ENCODE results near the gene STK26.

Gene STK26

DNA sequence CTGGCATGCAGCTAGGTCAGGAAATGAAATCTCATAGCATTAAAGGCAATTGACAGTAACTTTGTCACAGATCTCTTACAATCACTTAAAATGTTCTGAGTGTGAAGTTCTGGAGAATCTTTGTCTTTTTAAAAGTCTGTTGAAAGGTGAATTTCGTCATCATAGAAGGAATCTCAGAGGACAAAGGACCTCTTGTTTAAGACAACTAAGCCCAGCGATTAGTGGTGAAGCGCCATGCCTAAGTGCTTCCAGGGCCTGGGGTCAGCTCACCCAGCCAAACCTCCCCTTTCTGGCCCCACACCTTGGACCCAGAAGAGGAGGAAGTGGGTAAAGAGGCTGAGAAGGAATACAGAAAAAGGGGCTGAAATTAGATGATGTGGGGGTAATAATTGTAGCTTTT, 96.2 kb downstream of the STK26 start:
- Histone ChIP-seq H3K36me3 (ENCODE audit: control insufficient read depth, low read length) (no peaks in the 10 kb centered on the region), H3K4me3 (ENCODE audit: low read length) (no peak overlapping the region), H3K9me2 (replicated peaks; ENCODE audit: control insufficient read depth, low read length) (no peaks in the 10 kb centered on the region), H4K20me1 (ENCODE audit: control insufficient read depth, insufficient read depth, low read depth, low read length) (no peaks in the 10 kb centered on the region), H3K4me2 (ENCODE audit: low read length) (no peak overlapping the region), H3K27me3 (ENCODE audit: control insufficient read depth, low read length) (no peaks in the 10 kb centered on the region), H3K9me3 (ENCODE audit: control insufficient read depth, insufficient read depth, low read length) (no peaks in the 10 kb centered on the region), H3K27ac (ENCODE audit: low read depth, low read length) (no peak overlapping the region), H3K4me1 (ENCODE audit: control insufficient read depth, low read length) (no peaks in the 10 kb centered on the region), H3K79me2 (ENCODE audit: control insufficient read depth, low read length) (no peaks in the 10 kb centered on the region), H3F3A (ENCODE audit: control insufficient read depth, insufficient read depth) (no peaks in the 10 kb centered on the region)
- TF ChIP-seq, protein P1, sequence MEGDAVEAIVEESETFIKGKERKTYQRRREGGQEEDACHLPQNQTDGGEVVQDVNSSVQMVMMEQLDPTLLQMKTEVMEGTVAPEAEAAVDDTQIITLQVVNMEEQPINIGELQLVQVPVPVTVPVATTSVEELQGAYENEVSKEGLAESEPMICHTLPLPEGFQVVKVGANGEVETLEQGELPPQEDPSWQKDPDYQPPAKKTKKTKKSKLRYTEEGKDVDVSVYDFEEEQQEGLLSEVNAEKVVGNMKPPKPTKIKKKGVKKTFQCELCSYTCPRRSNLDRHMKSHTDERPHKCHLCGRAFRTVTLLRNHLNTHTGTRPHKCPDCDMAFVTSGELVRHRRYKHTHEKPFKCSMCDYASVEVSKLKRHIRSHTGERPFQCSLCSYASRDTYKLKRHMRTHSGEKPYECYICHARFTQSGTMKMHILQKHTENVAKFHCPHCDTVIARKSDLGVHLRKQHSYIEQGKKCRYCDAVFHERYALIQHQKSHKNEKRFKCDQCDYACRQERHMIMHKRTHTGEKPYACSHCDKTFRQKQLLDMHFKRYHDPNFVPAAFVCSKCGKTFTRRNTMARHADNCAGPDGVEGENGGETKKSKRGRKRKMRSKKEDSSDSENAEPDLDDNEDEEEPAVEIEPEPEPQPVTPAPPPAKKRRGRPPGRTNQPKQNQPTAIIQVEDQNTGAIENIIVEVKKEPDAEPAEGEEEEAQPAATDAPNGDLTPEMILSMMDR (IDR thresholded peaks at IDR 0.05; ENCODE audit: low read depth, low read length, poor library complexity, severe bottlenecking), result no peak
- TF ChIP-seq EZH2phosphoT487 (IDR thresholded peaks at IDR 0.05; ENCODE audit: borderline replicate concordance, low read length), result no peak

DNA sequence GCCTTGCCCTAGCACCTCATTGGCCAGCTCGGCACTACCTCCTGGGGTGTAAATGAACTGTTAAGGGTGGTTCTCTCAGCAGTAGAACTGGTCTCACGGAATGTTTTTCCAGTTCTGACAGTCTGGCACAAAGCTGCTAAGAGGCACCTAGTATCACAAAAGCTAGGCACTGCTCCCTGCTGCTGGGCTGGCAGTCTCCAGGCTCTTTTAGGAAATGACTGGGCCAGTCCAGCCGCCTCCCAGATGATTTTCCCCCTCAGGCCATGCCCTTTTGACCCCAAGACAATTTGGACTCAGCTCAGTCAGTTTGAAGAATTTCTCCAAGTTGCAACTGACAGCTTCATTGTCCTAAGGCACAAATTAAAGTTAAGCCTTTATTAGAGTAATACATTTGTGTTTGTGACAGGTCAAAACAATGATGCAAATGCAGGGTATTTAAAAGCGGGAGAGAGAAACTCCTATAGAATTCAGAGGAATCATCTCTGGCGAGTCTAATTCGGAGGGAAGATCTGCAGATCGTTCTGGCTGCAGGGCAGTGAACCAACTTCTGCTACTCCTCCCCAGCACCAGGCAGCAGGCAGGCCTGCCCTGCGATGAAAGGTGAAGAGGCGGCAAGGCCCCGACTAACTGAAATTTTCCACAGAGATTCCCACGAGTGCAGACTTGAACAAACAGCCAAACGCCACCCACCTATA, 96.9 kb downstream of the STK26 start:
- no peaks in the 10 kb centered on the region for H4K20me1 ChIP-seq (ENCODE audit: control insufficient read depth, insufficient read depth, low read depth, low read length)
- no peak overlapping the region for H3K27ac ChIP-seq (ENCODE audit: low read depth, low read length)
- no peak overlapping the region for H3K4me3 ChIP-seq (ENCODE audit: low read length)

DNA sequence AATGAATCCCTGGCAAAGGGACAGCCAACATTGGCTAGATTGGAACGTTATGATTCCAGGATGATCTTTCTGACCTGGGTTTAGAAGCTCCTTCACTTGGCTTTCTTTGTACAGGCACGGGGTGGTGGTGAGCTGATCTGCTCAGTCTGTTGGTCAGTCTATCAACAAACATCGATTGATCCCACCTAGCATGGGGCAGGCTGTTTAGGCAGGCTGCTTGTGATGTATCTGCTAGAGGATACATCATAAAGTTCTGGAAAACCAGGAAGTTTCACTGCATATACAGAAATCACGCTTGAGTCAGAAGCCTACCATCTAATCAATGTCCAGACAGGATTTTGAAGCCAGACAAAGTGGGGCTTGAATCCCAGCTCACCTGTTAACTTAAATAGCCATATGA, 97.8 kb downstream of the STK26 start:
- Histone ChIP-seq H3K36me3 (ENCODE audit: control insufficient read depth, low read length) (no peaks in the 10 kb centered on the region), H3F3A (ENCODE audit: control insufficient read depth, insufficient read depth) (no peaks in the 10 kb centered on the region), H3K4me2 (ENCODE audit: low read length) (no peak overlapping the region), H3K27ac (ENCODE audit: low read depth, low read length) (no peak overlapping the region), H3K9me2 (replicated peaks; ENCODE audit: control insufficient read depth, low read length) (no peaks in the 10 kb centered on the region), H4K20me1 (ENCODE audit: control insufficient read depth, insufficient read depth, low read depth, low read length) (no peaks in the 10 kb centered on the region), H3K9me3 (ENCODE audit: control insufficient read depth, insufficient read depth, low read length) (no peaks in the 10 kb centered on the region), H3K4me3 (ENCODE audit: low read length) (no peak overlapping the region), H3K79me2 (ENCODE audit: control insufficient read depth, low read length) (no peaks in the 10 kb centered on the region), H3K4me1 (ENCODE audit: control insufficient read depth, low read length) (no peaks in the 10 kb centered on the region), H3K27me3 (ENCODE audit: control insufficient read depth, low read length) (no peaks in the 10 kb centered on the region)
- no peak for TF ChIP-seq EZH2phosphoT487 (IDR thresholded peaks at IDR 0.05; ENCODE audit: borderline replicate concordance, low read length)
- TF ChIP-seq, protein P1 (IDR thresholded peaks at IDR 0.05; ENCODE audit: low read depth, low read length, poor library complexity, severe bottlenecking), result no peak

More for the DNA sequence above, 96.9 kb downstream of the STK26 start:
- H3K9me3 ChIP-seq (ENCODE audit: control insufficient read depth, insufficient read depth, low read length), result no peaks in the 10 kb centered on the region
- H3K4me1 ChIP-seq (ENCODE audit: control insufficient read depth, low read length), result no peaks in the 10 kb centered on the region
- H3K36me3 ChIP-seq (ENCODE audit: control insufficient read depth, low read length), result no peaks in the 10 kb centered on the region
- no peak overlapping the region for H3K4me2 ChIP-seq (ENCODE audit: low read length)
- TF ChIP-seq, protein P1 (IDR thresholded peaks at IDR 0.05; ENCODE audit: low read depth, low read length, poor library complexity, severe bottlenecking), result no peak
- no peak for TF ChIP-seq EZH2phosphoT487 (IDR thresholded peaks at IDR 0.05; ENCODE audit: borderline replicate concordance, low read length)
- no peaks in the 10 kb centered on the region for H3F3A ChIP-seq (ENCODE audit: control insufficient read depth, insufficient read depth)
- H3K79me2 ChIP-seq (ENCODE audit: control insufficient read depth, low read length), result no peaks in the 10 kb centered on the region
- H3K27me3 ChIP-seq (ENCODE audit: control insufficient read depth, low read length), result no peaks in the 10 kb centered on the region
- no peaks in the 10 kb centered on the region for H3K9me2 ChIP-seq (replicated peaks; ENCODE audit: control insufficient read depth, low read length)
